Liver (tissue), 10 donors: ENCODE results near the gene EFCAB12. TPM values are rescaled to one million over a fixed set of nuclear protein-coding genes. Genes with fewer than 3 reads are reported as not detected.

Experiments used
- DNase-seq: peaks from one replicate; pipeline ENCODE4 v3.0.0-alpha.2; 2017; ENCODE audit warnings: low spot score
- H3K27ac ChIP-seq, 2 donors: one replicate each; pipeline ENCODE4 v1.7.0; 2013; ENCODE audit warnings: inconsistent platforms in 2 of 2, low read length in 2 of 2, control low read depth in 1 of 2, low read depth in 1 of 2, mild to moderate bottlenecking in 1 of 2
- H3K27me3 ChIP-seq, 4 donors: one replicate each; pipeline versions ENCODE4 v1.6.1 to v1.7.0; 2013; ENCODE audit warnings: low read length in 3 of 4, inconsistent platforms in 1 of 4, mild to moderate bottlenecking in 1 of 4, moderate library complexity in 1 of 4; ENCODE audit not compliant: control insufficient read depth in 4 of 4, insufficient read depth in 4 of 4
- H3K36me3 ChIP-seq, 4 donors: one replicate each; pipeline versions ENCODE4 v1.6.1 to v1.7.0; 2013; ENCODE audit warnings: low read length in 3 of 4, mild to moderate bottlenecking in 3 of 4, low read depth in 1 of 4, moderate library complexity in 1 of 4; ENCODE audit not compliant: control insufficient read depth in 4 of 4, insufficient read depth in 3 of 4
- H3K4me1 ChIP-seq, 4 donors: one replicate each; pipeline versions ENCODE4 v1.6.1 to v1.7.0; 2013; ENCODE audit warnings: low read length in 3 of 4, mild to moderate bottlenecking in 3 of 4, moderate library complexity in 1 of 4; ENCODE audit not compliant: control insufficient read depth in 4 of 4, insufficient read depth in 4 of 4
- H3K4me3 ChIP-seq, 3 donors: one replicate each; pipeline versions ENCODE4 v1.6.1 to v1.7.0; 2013; ENCODE audit warnings: low read length in 3 of 3, control low read depth in 1 of 3, low read depth in 1 of 3, mild to moderate bottlenecking in 1 of 3
- H3K9ac ChIP-seq, 2 donors: one replicate each; pipeline ENCODE4 v1.7.0; 2013; ENCODE audit warnings: low read length in 2 of 2, mild to moderate bottlenecking in 2 of 2, moderate library complexity in 2 of 2, control low read depth in 1 of 2, low read depth in 1 of 2
- H3K9me3 ChIP-seq, 4 donors: one replicate each; pipeline versions ENCODE4 v1.6.1 to v1.7.0; 2013; ENCODE audit warnings: low read length in 3 of 4; ENCODE audit not compliant: control insufficient read depth in 4 of 4
- RAD21 ChIP-seq, 2 donors: IDR thresholded peaks; 2 replicates each; pipeline ENCODE4 v1.6.1; 2016; ENCODE audit warnings: antibody characterized with exemption in 2 of 2, mild to moderate bottlenecking in 2 of 2
- WGBS: extraction: QIAGEN DNeasy Blood & Tissue Kit; methylation state at CpG from one replicate; pipeline ENCODE4 v1.1.7; 2013; 5-methylcytosine and 5-hydroxymethylcytosine counted together
- polyA plus RNA-seq, 2 donors: library from polyadenylated mRNA; stranded (reverse) in 1 of 2; unstranded in 1 of 2; fragments of 200-250 nt in 1 of 2; fragments of >200 nt in 1 of 2; fragmentation: Nextera tagmentation in 1 of 2; extraction: Ambion mirVana in 1 of 2; gene quantifications; one replicate each; pipeline versions ENCODE4 v1.2.1 to v1.2.3, GENCODE V29; 2013 to 2015
- small RNA-seq: library from RNA; depleted of rRNA; stranded (forward); fragments of <200 nt; gene quantifications from one replicate; pipeline ENCODE3, GENCODE V24; 2014
- total RNA-seq, 2 donors: library from RNA; depleted of rRNA; stranded (reverse); fragments of >200 nt; gene quantifications; one replicate each; pipeline ENCODE4 v1.2.3, GENCODE V29; 2014
- TF ChIP-seq, protein P1 (sequence below): fragments of 150-350 bp; IDR thresholded peaks from 2 replicates; pipeline ENCODE4 v1.5.1; 2017; ENCODE audit warnings: improper control_type of control experiment, low read depth, low read length; ENCODE audit not compliant: missing input control
- donor health status: healthy.
- donor health status: healthy.
- donor health status: healthy.
- donor health status: healthy.
- donor health status: healthy.

Gene EFCAB12
- total and polyA plus RNA-seq, 4 donors = 0.37 to 2.4 (median 0.65) TPM

- H3K27ac ChIP-seq = no peak overlapping the region
- TF ChIP-seq, protein P1, sequence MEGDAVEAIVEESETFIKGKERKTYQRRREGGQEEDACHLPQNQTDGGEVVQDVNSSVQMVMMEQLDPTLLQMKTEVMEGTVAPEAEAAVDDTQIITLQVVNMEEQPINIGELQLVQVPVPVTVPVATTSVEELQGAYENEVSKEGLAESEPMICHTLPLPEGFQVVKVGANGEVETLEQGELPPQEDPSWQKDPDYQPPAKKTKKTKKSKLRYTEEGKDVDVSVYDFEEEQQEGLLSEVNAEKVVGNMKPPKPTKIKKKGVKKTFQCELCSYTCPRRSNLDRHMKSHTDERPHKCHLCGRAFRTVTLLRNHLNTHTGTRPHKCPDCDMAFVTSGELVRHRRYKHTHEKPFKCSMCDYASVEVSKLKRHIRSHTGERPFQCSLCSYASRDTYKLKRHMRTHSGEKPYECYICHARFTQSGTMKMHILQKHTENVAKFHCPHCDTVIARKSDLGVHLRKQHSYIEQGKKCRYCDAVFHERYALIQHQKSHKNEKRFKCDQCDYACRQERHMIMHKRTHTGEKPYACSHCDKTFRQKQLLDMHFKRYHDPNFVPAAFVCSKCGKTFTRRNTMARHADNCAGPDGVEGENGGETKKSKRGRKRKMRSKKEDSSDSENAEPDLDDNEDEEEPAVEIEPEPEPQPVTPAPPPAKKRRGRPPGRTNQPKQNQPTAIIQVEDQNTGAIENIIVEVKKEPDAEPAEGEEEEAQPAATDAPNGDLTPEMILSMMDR = peak; percentile 11
- no peak for TF ChIP-seq RAD21 (IDR thresholded peaks at IDR 0.05)
- H3K9ac ChIP-seq = no peak overlapping the region
- H3K4me1 ChIP-seq = no peaks in the 10 kb centered on the region
- H3K36me3 ChIP-seq = no peaks in the 10 kb centered on the region
- H3K27me3 ChIP-seq = no peaks in the 10 kb centered on the region
- H3K9me3 ChIP-seq = no peaks in the 10 kb centered on the region
- WGBS = 86% methylated on average over 8 of the region's 8 CpGs
- no peak overlapping the region for H3K4me3 ChIP-seq
- no peak for DNase-seq
Observed at GRCh38 chr3:129352045-129352444, 76.4 kb downstream of the EFCAB12 start.

Small RNAs within 50 kb of the gene (small RNA-seq; reads per million reads assigned to genes)
- gene SNORA7B = 14.1 reads per million, percentile 95 among the genes with 10 or more reads in this experiment

Other genes with a start within 250 kb of the EFCAB12 start
- 100 to 1,000 TPM; 162 to 245 TPM for gene CNBP, start 244.7 kb downstream of the EFCAB12 start, total RNA-seq
- 100 to 1,000 TPM; 183 to 291 TPM for gene CNBP, start 244.7 kb downstream of the EFCAB12 start, polyA plus RNA-seq
- gene COPG1, start 179.0 kb downstream of the EFCAB12 start, total RNA-seq = 100 to 1,000 TPM in 1 of 2 donors, 10 to 100 TPM in 1; 68.4 to 177 TPM
- gene COPG1, start 179.0 kb downstream of the EFCAB12 start, polyA plus RNA-seq = 100 to 1,000 TPM in 1 of 2 donors, 10 to 100 TPM in 1; 49.8 to 106 TPM
- gene HMCES, start 149.8 kb downstream of the EFCAB12 start, total RNA-seq = 10 to 100 TPM; 13.7 to 18.2 TPM
- gene HMCES, start 149.8 kb downstream of the EFCAB12 start, polyA plus RNA-seq = 10 to 100 TPM; 15.3 to 15.4 TPM
- gene MBD4, start 11.3 kb upstream of the EFCAB12 start, total RNA-seq = 10 to 100 TPM; 16.9 to 17.1 TPM
- gene MBD4, start 11.3 kb upstream of the EFCAB12 start, polyA plus RNA-seq = 10 to 100 TPM; 17.4 to 24.8 TPM
- gene IFT122, start 11.6 kb upstream of the EFCAB12 start, total RNA-seq = 10 to 100 TPM; 14.9 to 25.8 TPM
- 1 to 10 TPM; 3.3 to 6.3 TPM for gene IFT122, start 11.6 kb upstream of the EFCAB12 start, polyA plus RNA-seq
- gene RHO, start 100.0 kb upstream of the EFCAB12 start, total RNA-seq = not detected
- not detected for gene RHO, start 100.0 kb upstream of the EFCAB12 start, polyA plus RNA-seq
- gene H1-8, start 114.5 kb upstream of the EFCAB12 start, total RNA-seq = not detected
- not detected for gene H1-8, start 114.5 kb upstream of the EFCAB12 start, polyA plus RNA-seq
- 10 to 100 TPM; 39.4 to 50.2 TPM for gene PLXND1, start 178.0 kb upstream of the EFCAB12 start, total RNA-seq
- gene PLXND1, start 178.0 kb upstream of the EFCAB12 start, polyA plus RNA-seq = 10 to 100 TPM; 10.4 to 26.2 TPM